ENCODE data around the gene EIF4B.
A peak's percentile ranks its signal among the peaks of the same experiment; 100 is the strongest.
"Not testable (repeated sequence)": the region's sequence is repeated elsewhere in the genome, so short reads cannot be mapped to it uniquely, and the experiment has no call there.

The EIF4B gene

GRCh38 chr12:52980650-52981423 lies 25.4 kb upstream of the EIF4B start:
- Mint-ChIP-seq H3K27me3 (peaks cover 50% of the 10 kb centered on the region), H3K4me1 (peaks cover 7% of the 10 kb centered on the region), H3K9me3 (no peaks in the 10 kb centered on the region), H3K4me3 (no peak overlapping the region), H3K27ac (peak overlapping the region; percentile 40 to 44)
- DNase-seq (peak; percentile 78 to 85), ATAC-seq (peak; percentile 95)

DNA sequence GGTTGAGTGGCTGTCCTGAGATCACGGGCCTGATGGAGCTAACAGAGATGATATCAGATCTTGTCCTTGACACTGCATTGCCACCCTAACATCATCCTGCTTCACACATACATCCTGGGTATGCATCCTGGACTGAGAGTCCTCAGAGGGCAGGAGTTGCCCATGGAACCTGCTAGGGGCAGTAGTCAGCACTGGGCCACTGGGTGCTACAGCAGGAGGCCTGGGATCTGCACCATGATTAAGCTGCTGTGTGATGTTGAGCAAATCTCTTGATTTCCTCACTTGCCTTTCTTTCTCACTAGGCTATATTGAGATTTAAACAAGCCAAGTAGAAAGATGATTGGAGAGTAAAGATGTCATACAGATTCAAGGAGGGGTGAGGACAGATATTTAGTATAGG lies 22.1 kb upstream of the EIF4B start:
- peaks cover 18% of the 10 kb centered on the region for H3K27me3 Mint-ChIP-seq
- no peaks in the 10 kb centered on the region for H3K9me3 Mint-ChIP-seq
- no peak for DNase-seq
- H3K27ac Mint-ChIP-seq, result no peak overlapping the region
- H3K4me3 Mint-ChIP-seq, result no peak overlapping the region
- peaks cover 7% of the 10 kb centered on the region for H3K4me1 Mint-ChIP-seq
- no peak for ATAC-seq

DNA sequence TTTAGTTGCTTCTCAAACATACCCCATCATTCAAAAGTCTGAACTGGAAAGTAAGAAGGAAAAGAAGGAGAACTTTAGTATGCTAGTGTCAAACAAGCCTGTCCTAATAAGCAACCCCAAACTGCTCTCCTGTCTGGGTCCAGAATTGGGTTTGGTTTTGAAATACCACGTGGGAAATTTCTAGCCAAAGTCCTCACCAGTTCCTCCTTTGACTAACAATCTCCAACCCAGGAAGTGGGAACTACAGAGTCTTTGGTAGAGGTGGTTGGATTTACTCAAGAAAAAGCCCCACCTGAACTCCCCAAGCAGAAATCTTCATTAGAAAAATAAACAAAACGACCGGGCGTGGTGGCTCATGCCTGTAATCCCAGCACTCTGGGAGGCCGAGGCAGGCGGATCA lies 17.4 kb upstream of the EIF4B start:
- Mint-ChIP-seq H3K4me3 (no peak overlapping the region), H3K9me3 (no peaks in the 10 kb centered on the region), H3K4me1 (no peaks in the 10 kb centered on the region), H3K27ac (no peak overlapping the region), H3K27me3 (no peaks in the 10 kb centered on the region)
- DNase-seq (no peak), ATAC-seq (no peak)

- DNase-seq (no peak), ATAC-seq (no peak)
- Mint-ChIP-seq H3K27ac (no peak overlapping the region), H3K4me3 (no peak overlapping the region), H3K9me3 (no peaks in the 10 kb centered on the region), H3K27me3 (no peaks in the 10 kb centered on the region), H3K4me1 (no peaks in the 10 kb centered on the region)
Measured at GRCh38 chr12:52990206-52990605, 16.1 kb upstream of the EIF4B start.

DNA sequence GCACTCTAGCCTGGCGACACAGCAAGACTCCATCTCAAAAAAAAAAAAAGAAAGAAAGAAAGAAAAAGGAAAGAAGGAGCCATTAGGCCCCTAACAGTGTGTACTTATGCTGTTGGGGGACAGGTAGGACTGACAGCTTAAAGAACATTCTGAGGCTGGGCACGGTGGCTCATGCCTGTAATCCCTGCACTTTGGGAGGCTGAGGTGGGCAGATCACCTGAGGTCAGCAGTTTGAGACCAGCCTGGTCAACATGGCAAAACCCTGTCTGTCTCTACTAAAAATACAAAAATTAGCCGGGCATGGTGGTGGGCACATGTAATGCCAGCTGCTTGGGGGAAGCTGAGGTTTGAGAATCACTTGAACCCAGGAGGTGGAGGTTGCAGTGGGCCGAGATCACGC lies 14.0 kb upstream of the EIF4B start:
- not testable (repeated sequence) for DNase-seq, ATAC-seq, H3K4me1 Mint-ChIP-seq, H3K27ac Mint-ChIP-seq, H3K9me3 Mint-ChIP-seq, H3K4me3 Mint-ChIP-seq, H3K27me3 Mint-ChIP-seq

- Mint-ChIP-seq H3K27me3 (no peaks in the 10 kb centered on the region), H3K4me3 (no peak overlapping the region), H3K4me1 (no peaks in the 10 kb centered on the region), H3K9me3 (no peaks in the 10 kb centered on the region), H3K27ac (no peak overlapping the region)
- ATAC-seq (no peak), DNase-seq (no peak)
Measured at GRCh38 chr12:52992699-52993557, 13.3 kb upstream of the EIF4B start.

DNA sequence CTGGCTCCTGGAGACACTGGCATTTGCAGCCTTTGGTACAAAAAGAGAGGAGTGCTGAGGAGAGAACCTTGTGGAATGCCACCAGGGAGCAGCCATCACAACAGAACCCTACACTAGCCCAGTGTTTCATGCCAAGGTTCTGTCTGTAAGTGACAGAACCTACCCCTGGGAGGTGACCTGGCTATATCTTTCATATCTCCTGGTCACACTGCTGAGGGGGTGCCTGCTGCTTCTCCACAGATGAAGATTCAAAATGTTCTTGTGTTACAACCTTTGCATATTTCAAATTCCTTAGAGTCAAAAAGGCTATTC lies 12.7 kb upstream of the EIF4B start:
- Mint-ChIP-seq H3K9me3 (no peaks in the 10 kb centered on the region), H3K4me3 (no peak overlapping the region), H3K4me1 (no peaks in the 10 kb centered on the region), H3K27ac (no peak overlapping the region), H3K27me3 (no peaks in the 10 kb centered on the region)
- ATAC-seq (no peak), DNase-seq (no peak)

DNA sequence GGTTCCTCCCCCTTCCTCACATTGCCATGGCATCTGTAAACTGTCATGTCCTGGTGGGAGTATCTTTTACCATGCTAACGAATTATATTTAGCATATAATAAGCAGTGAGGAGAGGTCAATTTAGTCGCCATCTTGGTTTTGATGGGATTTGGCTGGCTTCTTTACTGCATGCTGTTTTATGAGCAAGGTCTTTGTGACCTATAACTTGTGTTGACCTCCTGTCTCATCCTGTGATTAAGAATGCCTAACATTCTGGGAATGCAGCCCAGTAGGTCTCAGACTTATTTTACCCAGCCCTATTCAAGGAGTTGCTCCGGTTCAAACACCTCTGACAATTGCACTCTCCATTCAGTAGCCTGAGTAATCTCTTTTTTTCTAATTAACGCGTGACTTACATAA lies 2.1 kb upstream of the EIF4B start:
- H3K27me3 Mint-ChIP-seq, result no peaks in the 10 kb centered on the region
- H3K9me3 Mint-ChIP-seq, result no peaks in the 10 kb centered on the region
- H3K27ac Mint-ChIP-seq, result no peak overlapping the region
- no peak overlapping the region for H3K4me3 Mint-ChIP-seq
- DNase-seq, result no peak
- H3K4me1 Mint-ChIP-seq, result peaks cover 31% of the 10 kb centered on the region
- no peak for ATAC-seq

DNA sequence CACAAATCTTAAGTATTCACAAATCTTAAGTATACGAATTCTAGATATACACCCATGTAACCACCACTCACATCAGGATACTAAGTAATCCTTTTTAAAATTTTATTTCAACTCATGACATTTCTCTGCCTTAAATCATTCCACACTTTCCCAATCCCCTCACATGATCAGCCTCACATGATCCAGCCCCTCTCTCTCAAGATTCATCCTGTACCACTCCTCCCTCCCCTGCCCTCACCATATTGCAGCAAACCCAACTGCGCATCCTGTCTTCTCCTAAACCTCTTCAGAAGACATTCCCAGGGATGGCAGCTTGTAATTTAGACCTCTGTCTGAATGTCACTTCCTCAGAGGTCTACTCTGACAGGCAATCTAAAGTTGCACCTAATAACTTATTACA lies 1.7 kb upstream of the EIF4B start:
- Mint-ChIP-seq H3K27ac (no peak overlapping the region), H3K4me3 (peak overlapping the region in 1 of 2 donors; percentile 13), H3K9me3 (no peaks in the 10 kb centered on the region), H3K27me3 (no peaks in the 10 kb centered on the region), H3K4me1 (peaks cover 32% of the 10 kb centered on the region)
- ATAC-seq (no peak), DNase-seq (no peak)

DNA sequence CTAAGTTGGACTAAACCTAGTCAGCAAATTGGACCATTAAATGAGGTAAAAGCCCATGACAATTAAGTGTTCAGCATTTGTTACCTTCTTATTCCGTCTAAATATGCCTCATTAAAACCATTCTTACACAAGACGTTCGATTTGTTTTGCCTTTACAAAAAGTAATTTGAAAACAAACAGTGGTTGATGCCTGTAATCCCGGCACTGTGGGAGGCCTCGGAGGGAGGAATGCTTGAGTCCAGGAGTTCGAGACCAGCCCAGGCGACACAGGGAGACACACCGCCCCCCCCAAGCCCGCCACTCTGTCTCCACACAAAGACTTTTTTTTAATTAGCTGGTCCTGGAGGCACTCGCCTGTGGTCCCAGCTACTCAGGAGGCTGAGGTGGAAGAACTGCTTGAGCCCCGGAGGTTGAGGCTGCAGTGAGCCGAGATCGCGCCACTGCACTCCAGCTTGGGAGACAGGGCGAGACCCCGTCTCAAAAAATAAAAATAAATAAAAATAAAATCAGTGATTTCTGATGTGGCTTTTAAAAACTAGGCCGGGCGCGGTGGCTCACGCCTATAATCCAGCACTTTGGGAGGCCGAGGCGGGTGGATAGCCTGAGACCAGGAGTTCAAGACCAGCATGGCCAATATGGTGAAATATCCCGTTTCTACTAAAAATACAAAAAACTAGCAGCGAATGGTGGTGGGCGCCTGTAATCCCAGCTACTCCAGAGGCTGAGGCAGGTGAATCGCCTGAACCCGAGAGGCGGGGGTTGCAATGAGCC lies 856 bp upstream of the EIF4B start:
- ATAC-seq (no peak), DNase-seq (no peak)
- Mint-ChIP-seq H3K4me3 (peak overlapping the region; percentile 98 to 100), H3K9me3 (no peaks in the 10 kb centered on the region), H3K27ac (peak overlapping the region; percentile 81 to 83), H3K4me1 (peaks cover 40% of the 10 kb centered on the region), H3K27me3 (no peaks in the 10 kb centered on the region)

DNA sequence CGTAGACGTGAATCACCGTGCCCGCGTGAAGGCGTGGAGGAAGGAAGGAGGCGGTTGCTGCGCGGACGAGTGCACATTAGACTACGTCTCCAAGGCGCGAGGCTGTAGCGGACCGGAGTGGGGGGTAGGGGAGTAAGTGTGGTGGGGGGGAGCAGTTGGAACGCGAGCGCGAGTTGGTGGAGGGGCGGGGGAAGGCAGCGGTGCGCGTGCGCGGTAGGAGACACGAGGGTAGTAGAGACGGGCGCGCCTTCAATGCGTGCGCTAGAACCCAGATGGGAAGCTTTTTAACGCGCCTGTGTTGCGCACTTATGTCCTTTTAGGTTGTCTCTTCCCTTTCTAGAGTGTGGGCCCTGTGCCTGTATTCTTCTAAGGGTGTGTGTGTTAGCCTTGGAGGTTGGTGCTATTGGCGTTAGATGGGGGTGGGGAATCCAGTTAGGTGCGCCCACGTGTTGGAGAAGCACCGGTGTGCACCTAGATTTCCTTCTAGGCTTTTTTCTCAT lies 604 bp downstream of the EIF4B start:
- Mint-ChIP-seq H3K4me3 (peak overlapping the region; percentile 98 to 100), H3K27me3 (no peaks in the 10 kb centered on the region), H3K4me1 (peaks cover 51% of the 10 kb centered on the region), H3K9me3 (no peaks in the 10 kb centered on the region), H3K27ac (peak overlapping the region; percentile 98 to 100)
- ATAC-seq (peak; percentile 52), DNase-seq (peak; percentile 65 to 75)

- ATAC-seq, result no peak
- Mint-ChIP-seq H3K4me1 (peaks cover 56% of the 10 kb centered on the region), H3K9me3 (no peaks in the 10 kb centered on the region), H3K27ac (peak overlapping the region; percentile 79 to 100), H3K4me3 (peak overlapping the region; percentile 98 to 100), H3K27me3 (no peaks in the 10 kb centered on the region)
- no peak for DNase-seq
Measured at GRCh38 chr12:53007343-53007742, 1.1 kb downstream of the EIF4B start.

GRCh38 chr12:53008760-53009159 lies 2.5 kb downstream of the EIF4B start:
- H3K9me3 Mint-ChIP-seq, DNase-seq, ATAC-seq, H3K27me3 Mint-ChIP-seq: not testable (repeated sequence)
- peaks cover 69% of the 10 kb centered on the region for H3K4me1 Mint-ChIP-seq
- H3K27ac Mint-ChIP-seq, result peak overlapping the region in 1 of 2 donors; percentile 90
- H3K4me3 Mint-ChIP-seq, result peak overlapping the region; percentile 98 to 100

- no peak overlapping the region for H3K27ac Mint-ChIP-seq
- no peaks in the 10 kb centered on the region for H3K27me3 Mint-ChIP-seq
- DNase-seq (no peak), ATAC-seq (no peak)
- peak overlapping the region in 1 of 2 donors; percentile 98 for H3K4me3 Mint-ChIP-seq
- H3K4me1 Mint-ChIP-seq, result peaks cover 76% of the 10 kb centered on the region
- no peaks in the 10 kb centered on the region for H3K9me3 Mint-ChIP-seq
Measured at GRCh38 chr12:53010955-53011354, 4.7 kb downstream of the EIF4B start.

DNA sequence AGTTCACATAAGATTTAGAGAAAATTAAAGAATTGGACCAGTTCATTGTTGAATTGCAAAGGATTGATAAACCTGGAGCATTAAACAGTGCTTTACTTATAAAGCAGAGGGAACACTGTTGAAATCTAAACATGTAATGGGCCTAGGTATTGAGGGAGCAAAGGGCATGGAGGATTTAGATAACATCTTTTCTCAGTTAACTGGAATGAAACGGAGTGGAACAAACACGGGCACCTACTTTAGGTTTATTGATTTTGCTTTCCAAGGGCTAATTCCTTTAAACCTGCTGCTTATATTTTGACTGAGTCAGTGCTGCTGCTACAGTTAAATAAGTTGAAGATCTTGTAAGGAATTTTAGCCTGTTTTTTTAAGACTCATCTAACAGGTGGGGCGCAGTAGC lies 5.6 kb downstream of the EIF4B start:
- Mint-ChIP-seq H3K27me3 (no peaks in the 10 kb centered on the region), H3K9me3 (no peaks in the 10 kb centered on the region), H3K4me1 (peaks cover 74% of the 10 kb centered on the region), H3K27ac (peak overlapping the region in 1 of 2 donors; percentile 15), H3K4me3 (peak overlapping the region; percentile 21 to 53)
- no peak for ATAC-seq
- no peak for DNase-seq

All from stimulated activated naive CD8-positive, alpha-beta T cell treated with anti-CD3 and anti-CD28 coated beads, Interleukin-15, amount 100 ng/mL, for 72 hours (primary cell).